Measurements from ENCODE around the gene CDK8. TPM values are rescaled to one million over a fixed set of nuclear protein-coding genes. Genes with fewer than 3 reads are reported as not detected.
"Not testable (repeated sequence)": the region's sequence is repeated elsewhere in the genome, so short reads cannot be mapped to it uniquely, and the experiment has no call there.

Gene CDK8
- total and polyA plus RNA-seq, 12 donors, result 6.4 to 12.5 (median 9.2) TPM

- no peak overlapping the region for H3K4me3 ChIP-seq
- no peaks in the 10 kb centered on the region for H3K36me3 ChIP-seq
- no peaks in the 10 kb centered on the region for H3K27me3 ChIP-seq
- no peak overlapping the region for H3K27ac ChIP-seq
- DNase-seq, result no peak
- peaks cover 0 to 6% (median 0%) of the 10 kb centered on the region in 9 donors for H3K4me1 ChIP-seq
- intact Hi-C loops (cut with DNase I), result no loop called here
- TF ChIP-seq, protein P1, sequence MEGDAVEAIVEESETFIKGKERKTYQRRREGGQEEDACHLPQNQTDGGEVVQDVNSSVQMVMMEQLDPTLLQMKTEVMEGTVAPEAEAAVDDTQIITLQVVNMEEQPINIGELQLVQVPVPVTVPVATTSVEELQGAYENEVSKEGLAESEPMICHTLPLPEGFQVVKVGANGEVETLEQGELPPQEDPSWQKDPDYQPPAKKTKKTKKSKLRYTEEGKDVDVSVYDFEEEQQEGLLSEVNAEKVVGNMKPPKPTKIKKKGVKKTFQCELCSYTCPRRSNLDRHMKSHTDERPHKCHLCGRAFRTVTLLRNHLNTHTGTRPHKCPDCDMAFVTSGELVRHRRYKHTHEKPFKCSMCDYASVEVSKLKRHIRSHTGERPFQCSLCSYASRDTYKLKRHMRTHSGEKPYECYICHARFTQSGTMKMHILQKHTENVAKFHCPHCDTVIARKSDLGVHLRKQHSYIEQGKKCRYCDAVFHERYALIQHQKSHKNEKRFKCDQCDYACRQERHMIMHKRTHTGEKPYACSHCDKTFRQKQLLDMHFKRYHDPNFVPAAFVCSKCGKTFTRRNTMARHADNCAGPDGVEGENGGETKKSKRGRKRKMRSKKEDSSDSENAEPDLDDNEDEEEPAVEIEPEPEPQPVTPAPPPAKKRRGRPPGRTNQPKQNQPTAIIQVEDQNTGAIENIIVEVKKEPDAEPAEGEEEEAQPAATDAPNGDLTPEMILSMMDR (IDR thresholded peaks at IDR 0.05), result no peak
- ATAC-seq, result no peak
- no peaks in the 10 kb centered on the region for H3K9me3 ChIP-seq
Measured at GRCh38 chr13:26249551-26249950, 4.4 kb upstream of the CDK8 start.

DNA sequence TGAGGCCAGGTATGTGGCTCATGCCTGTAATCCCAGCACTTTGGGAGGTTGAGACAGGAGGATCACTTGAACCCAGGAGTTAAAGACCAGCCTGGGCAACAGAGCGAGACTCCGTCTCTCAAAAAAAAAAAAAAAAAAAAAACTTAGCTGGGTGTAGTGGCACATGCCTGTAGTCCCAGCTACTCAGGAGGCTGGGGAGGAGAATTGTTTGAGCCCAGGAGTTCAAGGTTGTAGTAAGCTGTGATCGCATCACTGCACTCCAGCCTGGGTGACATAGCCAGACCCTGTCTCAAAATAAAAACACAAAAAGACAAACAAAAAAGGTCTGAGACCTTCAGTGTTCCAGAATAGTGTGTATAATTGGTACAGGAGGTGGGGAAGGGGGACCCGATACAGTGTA lies 1.9 kb upstream of the CDK8 start:
- 75 to 93% methylated on average over 4 of the region's 4 CpGs for WGBS, 2 donors
- H3K4me3 ChIP-seq, DNase-seq, H3K36me3 ChIP-seq, ATAC-seq, H3K9me3 ChIP-seq, H3K27ac ChIP-seq, H3K27me3 ChIP-seq: not testable (repeated sequence)
- H3K4me1 ChIP-seq, result peaks cover 0 to 24% (median 19%) of the 10 kb centered on the region in 9 donors
- intact Hi-C loops (cut with DNase I), result loop anchor here in 3 of 10 donors (5.0 to 10.0 kb wide), 5 partner anchors 67 to 305 kb away; partner anchors contain the start of gene WASF3 (in 1 of the 3)

- no peak for DNase-seq
- ATAC-seq, result no peak
- TF ChIP-seq, protein P1 (IDR thresholded peaks at IDR 0.05), result no peak
- H3K9me3 ChIP-seq, result no peaks in the 10 kb centered on the region
- 38 to 40% methylated on average over 9 of the region's 9 CpGs for WGBS, 2 donors
- peak overlapping the region; percentile 74 to 98 (median 88) for H3K4me3 ChIP-seq
- intact Hi-C loops (cut with DNase I), result loop anchor here in 3 of 10 donors (5.0 to 10.0 kb wide), 5 partner anchors 69 to 304 kb away; partner anchors contain the start of gene WASF3 (in 1 of the 3)
- peak overlapping the region in 8 of 10 donors; percentile 88 to 98 (median 94) for H3K27ac ChIP-seq
- H3K36me3 ChIP-seq, result no peaks in the 10 kb centered on the region
- H3K4me1 ChIP-seq, result peaks cover 0 to 31% (median 25%) of the 10 kb centered on the region in 9 donors
- H3K27me3 ChIP-seq, result no peaks in the 10 kb centered on the region
Measured at GRCh38 chr13:26253262-26253786, 605 bp upstream of the CDK8 start.

DNA sequence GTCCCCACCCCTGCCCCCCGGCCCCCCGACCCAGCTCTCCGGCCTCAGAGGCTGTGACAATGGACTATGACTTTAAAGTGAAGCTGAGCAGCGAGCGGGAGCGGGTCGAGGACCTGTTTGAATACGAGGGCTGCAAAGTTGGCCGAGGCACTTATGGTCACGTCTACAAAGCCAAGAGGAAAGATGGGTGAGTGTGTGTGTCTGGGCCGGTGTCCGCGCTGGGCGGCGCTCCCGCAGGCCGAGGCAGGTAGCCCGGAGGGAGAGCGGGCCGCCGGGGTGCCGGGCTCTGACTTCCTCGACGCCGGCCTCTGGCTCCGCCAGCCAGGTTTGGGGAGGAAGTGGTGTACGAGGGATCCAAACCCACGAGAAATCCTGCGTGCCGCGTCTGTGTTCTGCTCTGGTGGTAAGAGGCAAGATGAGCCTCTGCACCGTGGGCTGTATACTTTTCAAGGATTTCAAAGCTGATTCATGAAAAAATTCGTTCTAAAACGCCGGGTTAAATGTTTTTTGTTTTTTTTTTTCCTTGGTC lies 718 bp downstream of the CDK8 start:
- Histone ChIP-seq H3K4me1 (peaks cover 0 to 36% (median 25%) of the 10 kb centered on the region in 9 donors), H3K36me3 (no peaks in the 10 kb centered on the region), H3K27ac (peak overlapping the region; percentile 70 to 98 (median 94)), H3K4me3 (peak overlapping the region; percentile 74 to 98 (median 88)), H3K9me3 (no peaks in the 10 kb centered on the region), H3K27me3 (no peaks in the 10 kb centered on the region)
- WGBS, 2 donors, result 0% methylated on average over 35 of the region's 35 CpGs
- intact Hi-C loops (cut with DNase I), result loop anchor here in 4 of 10 donors (1.0 to 10.0 kb wide), 7 partner anchors 32 to 303 kb away; partner anchors contain the start of genes RNF6 (in 1 of the 4) and WASF3 (in 1 of the 4)
- TF ChIP-seq, protein P1 (IDR thresholded peaks at IDR 0.05), result peak in 1 of 9 donors; percentile 8
- ATAC-seq (peak; percentile 48 to 78 (median 58)), DNase-seq (peak; percentile 44 to 54)

- DNase-seq (no peak), ATAC-seq (no peak)
- Histone ChIP-seq H3K4me3 (peak overlapping the region; percentile 74 to 98 (median 88)), H3K27ac (peak overlapping the region; percentile 70 to 98 (median 94)), H3K27me3 (no peaks in the 10 kb centered on the region), H3K9me3 (no peaks in the 10 kb centered on the region), H3K4me1 (peaks cover 0 to 36% (median 25%) of the 10 kb centered on the region in 9 donors), H3K36me3 (no peaks in the 10 kb centered on the region)
- intact Hi-C loops (cut with DNase I), result loop anchor here in 3 of 10 donors (5.0 to 10.0 kb wide), 5 partner anchors 70 to 240 kb away; no protein-coding TSS in a partner anchor
- TF ChIP-seq, protein P1 (IDR thresholded peaks at IDR 0.05), result no peak
- 0 to 1% methylated on average over 7 of the region's 7 CpGs for WGBS, 2 donors
Measured at GRCh38 chr13:26255115-26255514, 1.2 kb downstream of the CDK8 start.
